Lung (tissue), 12 donors: Measurements from ENCODE around the gene SPPL2A. TPM values are rescaled to one million over a fixed set of nuclear protein-coding genes. Genes with fewer than 3 reads are reported as not detected.

Experiments used
- ATAC-seq: fragments of 200-7000 bp; cut with Tn5 transposase; one replicate; pipeline ENCODE4 v1.9.1; 2020; ENCODE audit warnings: moderate number of reproducible peaks; ENCODE audit not compliant: insufficient read depth, low FRiP score
- DNase-seq, 3 donors: peaks; one replicate each; pipeline ENCODE4 v3.0.0-alpha.2; 2013 to 2017
- H3K27ac ChIP-seq, 2 donors: one replicate each; pipeline ENCODE4 v1.5.1; 2013; ENCODE audit warnings: mild to moderate bottlenecking in 2 of 2, moderate library complexity in 2 of 2, control low read depth in 1 of 2, inconsistent platforms in 1 of 2, low read depth in 1 of 2, low read length in 1 of 2
- H3K27me3 ChIP-seq, 3 donors: one replicate each; pipeline ENCODE4 v1.5.1; 2013; ENCODE audit warnings: low read length in 2 of 3; ENCODE audit not compliant: control insufficient read depth in 3 of 3, insufficient read depth in 3 of 3
- H3K36me3 ChIP-seq, 4 donors: one replicate each; pipeline ENCODE4 v1.5.1; 2013; ENCODE audit warnings: low read length in 4 of 4, mild to moderate bottlenecking in 1 of 4, moderate library complexity in 1 of 4; ENCODE audit not compliant: control insufficient read depth in 4 of 4, insufficient read depth in 4 of 4
- H3K4me1 ChIP-seq, 5 donors: one replicate each; pipeline ENCODE4 v1.5.1; 2013; ENCODE audit warnings: low read length in 5 of 5, mild to moderate bottlenecking in 2 of 5, moderate library complexity in 1 of 5; ENCODE audit not compliant: control insufficient read depth in 5 of 5, insufficient read depth in 5 of 5
- H3K4me3 ChIP-seq: one replicate; pipeline ENCODE4 v1.5.1; 2013; ENCODE audit warnings: mild to moderate bottlenecking, control low read depth, moderate library complexity
- H3K9ac ChIP-seq, 2 donors: one replicate each; pipeline ENCODE4 v1.5.1; 2013; ENCODE audit warnings: low read length in 2 of 2, control low read depth in 1 of 2; ENCODE audit not compliant: insufficient read depth in 1 of 2
- H3K9me3 ChIP-seq, 4 donors: one replicate each; pipeline ENCODE4 v1.5.1; 2013; ENCODE audit warnings: low read length in 3 of 4, mild to moderate bottlenecking in 1 of 4, moderate library complexity in 1 of 4; ENCODE audit not compliant: control insufficient read depth in 4 of 4, insufficient read depth in 3 of 4
- whole genome bisulfite sequencing, 2 donors: extraction: QIAGEN DNeasy Blood & Tissue Kit; methylation state at CpG; one replicate each; pipeline ENCODE4 v1.1.7; 2013; 5-methylcytosine and 5-hydroxymethylcytosine counted together
- polyA plus RNA-seq, 2 donors: library from polyadenylated mRNA; stranded (reverse); fragments of 200-250 nt; gene quantifications; one replicate each; pipeline ENCODE4 v1.2.1, GENCODE V29; 2013
- total RNA-seq, 2 donors: library from RNA; depleted of rRNA in 1 of 2; stranded (reverse); fragments of >200 nt in 1 of 2; gene quantifications; one replicate each; pipeline ENCODE4 v1.2.1, GENCODE V29; 2014 to 2021
- TF ChIP-seq, protein P1 (sequence below): IDR thresholded peaks from 2 replicates; pipeline ENCODE4 v1.5.1; 2012; ENCODE audit warnings: mild to moderate bottlenecking; ENCODE audit errors: control extremely low read depth, extremely low read depth
- donor health status: control.
- donor health status: control.
- donor health status: Bipolar disorder and iron deficiency.
- donor health status: healthy.
- donor health status: DM: yes; HTN: yes; CAD: no.

The SPPL2A gene
- total and polyA plus RNA-seq, 4 donors: 36.3 to 147 (median 124) TPM

DNA sequence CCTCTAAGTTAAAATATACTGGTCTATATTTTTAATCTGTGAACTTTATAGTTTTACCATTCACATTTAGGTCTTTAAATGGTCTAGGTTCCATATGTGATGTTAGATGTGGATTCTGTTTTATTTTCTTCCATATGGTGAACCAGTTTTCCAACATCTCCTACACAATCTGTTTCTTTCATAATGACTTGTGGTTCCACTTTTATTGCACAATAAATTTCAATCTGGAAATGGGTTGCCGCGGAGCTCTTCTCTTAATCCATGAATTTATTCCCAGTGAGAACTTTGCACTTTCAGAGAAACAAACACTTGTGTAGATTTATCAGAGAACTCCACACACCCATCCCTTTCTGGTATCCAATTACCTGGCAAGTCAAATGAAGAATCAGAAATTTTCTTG, 20.9 kb upstream of the SPPL2A start:
- 64 to 77% methylated on average over 2 of the region's 2 CpGs for WGBS, 2 donors
- Histone ChIP-seq H3K9ac (no peak overlapping the region), H3K9me3 (no peaks in the 10 kb centered on the region), H3K27ac (no peak overlapping the region), H3K36me3 (no peaks in the 10 kb centered on the region), H3K4me3 (no peak overlapping the region), H3K27me3 (no peaks in the 10 kb centered on the region), H3K4me1 (peaks cover 0 to 2% (median 0%) of the 10 kb centered on the region in 5 donors)
- TF ChIP-seq, protein P1, sequence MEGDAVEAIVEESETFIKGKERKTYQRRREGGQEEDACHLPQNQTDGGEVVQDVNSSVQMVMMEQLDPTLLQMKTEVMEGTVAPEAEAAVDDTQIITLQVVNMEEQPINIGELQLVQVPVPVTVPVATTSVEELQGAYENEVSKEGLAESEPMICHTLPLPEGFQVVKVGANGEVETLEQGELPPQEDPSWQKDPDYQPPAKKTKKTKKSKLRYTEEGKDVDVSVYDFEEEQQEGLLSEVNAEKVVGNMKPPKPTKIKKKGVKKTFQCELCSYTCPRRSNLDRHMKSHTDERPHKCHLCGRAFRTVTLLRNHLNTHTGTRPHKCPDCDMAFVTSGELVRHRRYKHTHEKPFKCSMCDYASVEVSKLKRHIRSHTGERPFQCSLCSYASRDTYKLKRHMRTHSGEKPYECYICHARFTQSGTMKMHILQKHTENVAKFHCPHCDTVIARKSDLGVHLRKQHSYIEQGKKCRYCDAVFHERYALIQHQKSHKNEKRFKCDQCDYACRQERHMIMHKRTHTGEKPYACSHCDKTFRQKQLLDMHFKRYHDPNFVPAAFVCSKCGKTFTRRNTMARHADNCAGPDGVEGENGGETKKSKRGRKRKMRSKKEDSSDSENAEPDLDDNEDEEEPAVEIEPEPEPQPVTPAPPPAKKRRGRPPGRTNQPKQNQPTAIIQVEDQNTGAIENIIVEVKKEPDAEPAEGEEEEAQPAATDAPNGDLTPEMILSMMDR: no peak
- no peak for ATAC-seq
- DNase-seq: no peak

DNA sequence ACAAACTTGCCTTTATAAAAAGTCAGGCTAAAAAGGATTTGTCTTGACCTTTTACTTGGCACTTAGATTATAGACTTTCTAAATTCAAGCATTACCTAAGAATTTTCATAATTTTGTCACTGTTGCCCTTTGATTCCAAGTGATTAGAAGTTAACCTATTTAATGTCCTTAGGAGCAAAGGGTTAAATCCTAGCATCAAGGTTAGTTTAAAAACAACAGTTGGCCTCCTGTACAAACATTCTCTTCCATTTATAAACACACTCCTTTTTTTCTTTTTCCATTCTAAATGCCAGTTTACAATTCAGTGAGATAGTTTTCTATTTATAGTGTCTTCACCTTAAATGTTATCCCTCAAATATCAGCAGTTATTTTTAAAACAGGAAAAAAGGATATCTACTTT, 18.4 kb upstream of the SPPL2A start:
- ATAC-seq: no peak
- H3K4me3 ChIP-seq: no peak overlapping the region

DNA sequence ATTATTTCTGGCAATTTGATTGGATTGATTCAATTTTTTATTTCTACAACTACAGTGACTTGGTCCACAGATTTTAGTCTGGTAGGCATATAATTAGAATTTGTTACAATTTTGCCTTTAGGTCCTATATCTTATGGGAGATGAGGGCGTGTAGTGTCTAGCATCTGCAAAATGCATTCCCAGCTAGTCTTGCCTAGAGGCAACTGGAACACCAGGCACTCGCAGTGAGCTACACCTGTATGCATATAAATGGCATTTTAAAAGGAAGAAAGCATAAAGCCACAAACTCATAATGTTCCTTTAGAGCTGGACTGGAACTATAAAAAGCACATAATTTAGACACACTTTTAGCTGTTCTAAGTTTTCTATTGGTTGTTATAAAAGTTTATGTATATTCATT, 17.9 kb upstream of the SPPL2A start:
- H3K27me3 ChIP-seq: no peaks in the 10 kb centered on the region
- WGBS, 2 donors: 86% methylated on average over 2 of the region's 2 CpGs

More for the DNA sequence above, 18.4 kb upstream of the SPPL2A start:
- peaks cover 0 to 7% (median 0%) of the 10 kb centered on the region in 5 donors for H3K4me1 ChIP-seq
- DNase-seq: no peak
- no peaks in the 10 kb centered on the region for H3K36me3 ChIP-seq
- H3K9me3 ChIP-seq: no peaks in the 10 kb centered on the region
- H3K27me3 ChIP-seq: no peaks in the 10 kb centered on the region
- H3K27ac ChIP-seq: no peak overlapping the region
- TF ChIP-seq, protein P1: no peak
- H3K9ac ChIP-seq: no peak overlapping the region

DNA sequence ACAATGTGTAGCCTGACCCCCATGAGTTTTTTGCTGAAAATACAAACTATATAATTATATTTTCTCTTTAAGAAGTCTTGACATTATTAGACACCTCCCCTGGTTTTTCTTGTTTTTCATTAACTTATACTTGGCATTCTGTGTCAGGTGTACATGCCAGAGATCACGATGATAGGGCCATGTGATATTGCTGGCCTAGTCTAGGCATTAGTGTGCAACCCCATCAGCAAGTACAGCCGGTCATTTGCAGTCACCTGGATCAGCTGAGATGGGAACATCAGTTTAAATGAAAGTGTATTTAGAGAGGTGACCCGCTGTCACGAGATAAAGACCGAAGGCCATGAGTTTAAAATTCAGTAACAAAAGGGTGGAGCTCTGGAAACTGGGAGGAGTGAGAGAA, 12.6 kb upstream of the SPPL2A start:
- TF ChIP-seq, protein P1: no peak
- 91 to 95% methylated on average over 5 of the region's 5 CpGs for WGBS, 2 donors

More for the DNA sequence above, 17.9 kb upstream of the SPPL2A start:
- Histone ChIP-seq H3K27ac (no peak overlapping the region), H3K4me3 (no peak overlapping the region), H3K36me3 (no peaks in the 10 kb centered on the region), H3K9ac (no peak overlapping the region), H3K9me3 (no peaks in the 10 kb centered on the region), H3K4me1 (peaks cover 0 to 7% (median 0%) of the 10 kb centered on the region in 5 donors)
- TF ChIP-seq, protein P1: no peak
- no peak for ATAC-seq
- no peak for DNase-seq

More for the DNA sequence above, 12.6 kb upstream of the SPPL2A start:
- no peak for ATAC-seq
- H3K4me1 ChIP-seq: peaks cover 0 to 7% (median 0%) of the 10 kb centered on the region in 5 donors
- no peak overlapping the region for H3K27ac ChIP-seq
- no peaks in the 10 kb centered on the region for H3K27me3 ChIP-seq
- H3K9ac ChIP-seq: no peak overlapping the region
- no peaks in the 10 kb centered on the region for H3K36me3 ChIP-seq
- no peaks in the 10 kb centered on the region for H3K9me3 ChIP-seq
- no peak overlapping the region for H3K4me3 ChIP-seq
- no peak for DNase-seq
